Left lung (tissue), 10 donors: ENCODE results near the gene GMPS. TPM values are rescaled to one million over a fixed set of nuclear protein-coding genes. Genes with fewer than 3 reads are reported as not detected.

Source experiments
- ATAC-seq: fragments of 200-7000 bp; cut with Tn5 transposase; one replicate; pipeline ENCODE4 v1.9.1; 2020; ENCODE audit warnings: moderate library complexity
- DNase-seq, 4 donors: peaks; one replicate each; pipeline ENCODE4 v3.0.0-alpha.2; 2013 to 2020
- H3K27ac ChIP-seq, 2 donors: fragments of 200-600 bp; sonication (generic) in 1 of 2; one replicate each; pipeline versions ENCODE4 v1.5.0 to v1.8.0; 2020 to 2021
- H3K27me3 ChIP-seq, 2 donors: fragments of 200-600 bp; sonication (generic) in 1 of 2; one replicate each; pipeline versions ENCODE4 v1.5.0 to v1.8.0; 2020 to 2021
- H3K36me3 ChIP-seq, 2 donors: fragments of 200-600 bp; sonication (generic) in 1 of 2; one replicate each; pipeline versions ENCODE4 v1.5.0 to v1.8.0; 2020 to 2021
- H3K4me1 ChIP-seq, 2 donors: fragments of 200-600 bp; one replicate each; pipeline ENCODE4 v1.8.0; 2021
- H3K4me3 ChIP-seq, 2 donors: fragments of 200-600 bp; sonication (generic) in 1 of 2; one replicate each; pipeline versions ENCODE4 v1.5.0 to v1.8.0; 2020 to 2021; ENCODE audit warnings: mild to moderate bottlenecking in 1 of 2
- H3K9me3 ChIP-seq, 2 donors: fragments of 200-600 bp; sonication (generic) in 1 of 2; one replicate each; pipeline versions ENCODE4 v1.5.0 to v1.8.0; 2020 to 2021
- intact Hi-C, 2 donors: fragments of 100-400 bp; cut with DNase I; formaldehyde crosslinking; loops; one replicate each; pipeline versions ENCODE4 v1.11.2 to v1.14.2; 2022
- polyA plus RNA-seq, 6 donors: library from polyadenylated mRNA; unstranded; fragments of 120-200 nt; gene quantifications; one replicate each; pipeline ENCODE4 v1.2.1, GENCODE V29; 2013; ENCODE audit not compliant: insufficient read length in 6 of 6
- total RNA-seq, 2 donors: library from RNA; stranded (reverse); fragmentation: NEBNext Ultra II Directional; extraction: Animal tissue kit (Norgen Biotek cat#: 25700); gene quantifications; one replicate each; pipeline ENCODE4 v1.2.1, GENCODE V29; 2021
- TF ChIP-seq, protein P1 (sequence below), 2 donors: fragments of 200-600 bp; sonication (generic) in 1 of 2; IDR thresholded peaks; one replicate each; pipeline versions ENCODE4 v1.5.0 to v1.8.0; 2021; ENCODE audit warnings: antibody characterized with exemption in 2 of 2
- donor health status: DM: no; HTN: yes; CAD: no.
- donor health status: DM: no; HTN: no; CAD: no.

Gene GMPS
- total and polyA plus RNA-seq, 8 donors: 46.0 to 72.3 (median 60.0) TPM

DNA sequence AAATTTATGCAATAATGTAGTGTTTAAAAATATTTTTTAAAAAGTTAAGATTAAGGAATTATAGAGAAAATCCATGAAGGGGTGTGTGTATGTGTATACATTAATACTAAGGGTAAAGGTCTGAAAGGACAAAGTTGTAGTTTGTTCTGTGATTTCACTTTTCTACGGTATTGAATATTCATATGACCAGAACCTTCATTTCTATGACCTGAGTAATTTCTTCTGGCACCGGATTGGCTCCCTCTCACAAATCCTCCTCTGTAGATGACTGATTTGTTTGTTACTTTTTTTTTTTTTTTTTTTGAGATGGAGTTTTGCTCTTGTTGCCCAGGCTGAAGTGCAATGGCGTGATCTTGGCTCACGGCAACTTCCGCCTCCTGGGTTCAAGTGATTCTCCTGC is 20.9 kb downstream of the GMPS start:
- no peak for DNase-seq
- ATAC-seq: no peak
- intact Hi-C loops: no loop called here
- Histone ChIP-seq H3K36me3 (peaks cover 0 to 23% of the 10 kb centered on the region in 2 donors), H3K27me3 (no peaks in the 10 kb centered on the region), H3K27ac (no peak overlapping the region), H3K9me3 (no peaks in the 10 kb centered on the region), H3K4me3 (no peak overlapping the region), H3K4me1 (peaks cover 0 to 14% of the 10 kb centered on the region in 2 donors)
- TF ChIP-seq, protein P1, sequence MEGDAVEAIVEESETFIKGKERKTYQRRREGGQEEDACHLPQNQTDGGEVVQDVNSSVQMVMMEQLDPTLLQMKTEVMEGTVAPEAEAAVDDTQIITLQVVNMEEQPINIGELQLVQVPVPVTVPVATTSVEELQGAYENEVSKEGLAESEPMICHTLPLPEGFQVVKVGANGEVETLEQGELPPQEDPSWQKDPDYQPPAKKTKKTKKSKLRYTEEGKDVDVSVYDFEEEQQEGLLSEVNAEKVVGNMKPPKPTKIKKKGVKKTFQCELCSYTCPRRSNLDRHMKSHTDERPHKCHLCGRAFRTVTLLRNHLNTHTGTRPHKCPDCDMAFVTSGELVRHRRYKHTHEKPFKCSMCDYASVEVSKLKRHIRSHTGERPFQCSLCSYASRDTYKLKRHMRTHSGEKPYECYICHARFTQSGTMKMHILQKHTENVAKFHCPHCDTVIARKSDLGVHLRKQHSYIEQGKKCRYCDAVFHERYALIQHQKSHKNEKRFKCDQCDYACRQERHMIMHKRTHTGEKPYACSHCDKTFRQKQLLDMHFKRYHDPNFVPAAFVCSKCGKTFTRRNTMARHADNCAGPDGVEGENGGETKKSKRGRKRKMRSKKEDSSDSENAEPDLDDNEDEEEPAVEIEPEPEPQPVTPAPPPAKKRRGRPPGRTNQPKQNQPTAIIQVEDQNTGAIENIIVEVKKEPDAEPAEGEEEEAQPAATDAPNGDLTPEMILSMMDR (IDR thresholded peaks at IDR 0.05): no peak

DNA sequence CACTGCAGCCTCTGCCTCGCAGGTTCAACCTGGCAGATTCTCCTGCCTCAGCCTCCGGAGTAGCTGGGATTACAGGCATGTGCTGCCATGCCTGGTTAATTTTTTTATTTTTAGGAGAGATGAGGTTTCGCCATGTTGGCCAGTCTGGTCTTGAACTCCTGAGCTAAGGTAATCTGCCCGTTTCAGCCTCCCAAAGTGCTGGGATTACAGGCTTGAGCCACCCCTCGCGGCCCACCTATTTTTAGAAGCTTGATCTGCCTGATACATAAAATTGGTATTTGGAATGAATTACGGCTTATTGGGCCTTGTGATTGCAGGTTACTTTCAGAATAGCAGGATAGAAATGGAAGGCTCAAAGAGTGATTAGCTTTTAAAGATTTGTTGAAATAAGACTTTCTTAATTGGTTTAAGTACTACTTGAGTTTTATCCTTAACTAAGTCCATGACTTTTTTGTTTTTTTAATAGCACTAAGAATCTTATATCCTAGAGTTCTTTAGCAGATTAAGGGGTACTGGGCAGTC is 25.0 kb downstream of the GMPS start:
- H3K9me3 ChIP-seq: no peaks in the 10 kb centered on the region
- ATAC-seq (no peak), DNase-seq (no peak)
- H3K36me3 ChIP-seq: peaks cover 0 to 57% of the 10 kb centered on the region in 2 donors
- H3K27ac ChIP-seq: no peak overlapping the region
- H3K27me3 ChIP-seq: no peaks in the 10 kb centered on the region
- peaks cover 0 to 5% of the 10 kb centered on the region in 2 donors for H3K4me1 ChIP-seq
- H3K4me3 ChIP-seq: no peak overlapping the region
- TF ChIP-seq, protein P1 (IDR thresholded peaks at IDR 0.05): no peak
- intact Hi-C loops: no loop called here

DNA sequence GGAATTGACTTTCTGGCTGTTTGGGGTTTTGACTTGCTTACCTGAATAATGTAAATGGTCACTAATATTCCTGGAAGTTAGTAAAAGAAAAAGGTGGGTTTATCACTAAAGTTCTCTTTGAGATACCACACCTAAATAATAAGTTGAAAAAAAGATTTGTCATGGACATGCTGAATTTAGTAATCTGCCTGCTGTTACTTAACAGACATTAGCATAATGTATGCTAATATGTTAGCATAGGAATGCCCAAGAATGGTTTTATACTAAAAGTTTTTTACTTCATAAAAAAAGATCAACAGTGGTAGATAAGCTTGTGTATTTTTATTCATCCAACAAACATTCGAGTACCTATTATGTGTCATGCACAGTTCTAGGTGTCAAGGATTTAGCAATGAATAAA is 36.5 kb downstream of the GMPS start:
- intact Hi-C loops: no loop called here
- no peak for ATAC-seq
- H3K4me3 ChIP-seq: no peak overlapping the region
- H3K4me1 ChIP-seq: no peaks in the 10 kb centered on the region
- no peak for DNase-seq
- H3K36me3 ChIP-seq: peaks cover 5 to 59% of the 10 kb centered on the region in 2 donors
- H3K27me3 ChIP-seq: no peaks in the 10 kb centered on the region
- no peak overlapping the region for H3K27ac ChIP-seq
- no peaks in the 10 kb centered on the region for H3K9me3 ChIP-seq
- TF ChIP-seq, protein P1 (IDR thresholded peaks at IDR 0.05): no peak

DNA sequence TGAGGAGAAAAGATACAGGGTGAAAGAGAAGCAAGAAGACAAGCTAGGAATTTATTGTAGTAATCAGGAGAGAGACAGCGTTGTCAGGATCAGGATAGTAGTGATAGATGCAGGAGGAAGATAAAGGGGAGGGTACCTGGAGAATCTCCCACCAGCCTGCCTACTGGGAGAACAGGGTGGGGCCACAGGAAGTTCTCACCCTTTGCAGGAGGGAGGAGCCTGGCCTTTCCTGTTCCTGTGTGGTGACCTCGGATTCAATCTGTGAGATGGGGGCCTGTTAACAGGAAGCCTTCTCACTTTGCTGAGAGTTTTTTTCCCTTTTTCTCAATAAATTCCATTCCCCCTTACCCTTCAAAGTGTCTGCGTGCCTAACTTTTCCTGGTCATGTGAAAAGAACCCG is 37.6 kb downstream of the GMPS start:
- TF ChIP-seq, protein P1 (IDR thresholded peaks at IDR 0.05): no peak
- H3K36me3 ChIP-seq: peaks cover 5 to 58% of the 10 kb centered on the region in 2 donors
- ATAC-seq (no peak), DNase-seq (no peak)
- intact Hi-C loops: no loop called here
- H3K4me1 ChIP-seq: no peaks in the 10 kb centered on the region
- H3K27ac ChIP-seq: no peak overlapping the region
- H3K9me3 ChIP-seq: no peaks in the 10 kb centered on the region
- no peaks in the 10 kb centered on the region for H3K27me3 ChIP-seq
- no peak overlapping the region for H3K4me3 ChIP-seq

DNA sequence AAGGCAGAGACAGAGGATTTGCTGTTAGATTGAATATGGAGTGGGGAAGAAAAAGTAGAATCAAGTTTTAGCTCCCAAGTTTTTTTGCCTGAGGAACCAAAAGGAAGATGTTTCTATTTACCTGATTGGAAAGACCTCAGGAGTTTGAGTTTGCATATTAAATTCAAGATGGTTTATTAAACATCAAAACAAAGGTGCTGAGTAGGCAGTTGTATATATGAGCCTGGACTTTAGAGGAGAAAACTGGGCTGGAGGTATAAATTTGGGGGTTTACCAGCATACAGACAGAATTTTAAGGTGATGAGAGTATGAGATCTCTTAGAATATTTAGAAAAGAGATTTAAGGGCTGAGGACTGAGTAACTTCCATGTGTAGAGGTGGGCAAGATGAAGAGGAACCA is 38.2 kb downstream of the GMPS start:
- intact Hi-C loops: no loop called here
- ATAC-seq (no peak), DNase-seq (no peak)
- Histone ChIP-seq H3K27ac (no peak overlapping the region), H3K27me3 (no peaks in the 10 kb centered on the region), H3K36me3 (peaks cover 5 to 59% of the 10 kb centered on the region in 2 donors), H3K4me1 (no peaks in the 10 kb centered on the region), H3K4me3 (no peak overlapping the region), H3K9me3 (no peaks in the 10 kb centered on the region)
- TF ChIP-seq, protein P1 (IDR thresholded peaks at IDR 0.05): no peak
